Measurements from ENCODE around the gene CTDSPL. TPM values are rescaled to one million over a fixed set of nuclear protein-coding genes. Genes with fewer than 3 reads are reported as not detected.

The CTDSPL gene
- total RNA-seq, 1 experiment from 2014 or later, result 81.9 TPM

DNA sequence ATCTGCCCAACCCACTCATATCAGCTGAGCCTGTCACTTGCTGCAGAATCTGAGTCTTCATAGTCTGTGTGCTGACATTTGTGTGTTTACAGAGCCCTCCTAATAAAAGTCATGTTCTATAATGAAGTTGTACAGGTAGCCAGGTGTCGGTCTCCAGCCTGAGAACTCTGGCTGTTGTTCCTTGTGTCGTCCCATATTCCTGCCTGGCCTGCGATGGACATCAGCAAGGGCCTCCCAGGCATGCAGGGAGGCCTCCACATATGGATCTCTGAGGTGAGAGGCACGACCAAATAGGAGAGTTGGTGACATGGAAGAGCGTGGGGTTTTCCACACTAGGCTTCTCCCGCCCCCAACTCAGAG lies 131.8 kb downstream of the CTDSPL start:
- no peaks in the 10 kb centered on the region for H3K27me3 Mint-ChIP-seq (ENCODE audit: unreplicated experiment)
- no peaks in the 10 kb centered on the region for H3K9me3 Mint-ChIP-seq (ENCODE audit: low read depth, unreplicated experiment)
- intact Hi-C loops (cut with micrococcal nuclease; ENCODE audit: unreplicated experiment), result no loop called here
- CTCF ChIA-PET, result no interaction called here
- peak overlapping the region; percentile 87 for H3K4me3 Mint-ChIP-seq (ENCODE audit: low read depth, unreplicated experiment)
- TF ChIP-seq, protein P1, sequence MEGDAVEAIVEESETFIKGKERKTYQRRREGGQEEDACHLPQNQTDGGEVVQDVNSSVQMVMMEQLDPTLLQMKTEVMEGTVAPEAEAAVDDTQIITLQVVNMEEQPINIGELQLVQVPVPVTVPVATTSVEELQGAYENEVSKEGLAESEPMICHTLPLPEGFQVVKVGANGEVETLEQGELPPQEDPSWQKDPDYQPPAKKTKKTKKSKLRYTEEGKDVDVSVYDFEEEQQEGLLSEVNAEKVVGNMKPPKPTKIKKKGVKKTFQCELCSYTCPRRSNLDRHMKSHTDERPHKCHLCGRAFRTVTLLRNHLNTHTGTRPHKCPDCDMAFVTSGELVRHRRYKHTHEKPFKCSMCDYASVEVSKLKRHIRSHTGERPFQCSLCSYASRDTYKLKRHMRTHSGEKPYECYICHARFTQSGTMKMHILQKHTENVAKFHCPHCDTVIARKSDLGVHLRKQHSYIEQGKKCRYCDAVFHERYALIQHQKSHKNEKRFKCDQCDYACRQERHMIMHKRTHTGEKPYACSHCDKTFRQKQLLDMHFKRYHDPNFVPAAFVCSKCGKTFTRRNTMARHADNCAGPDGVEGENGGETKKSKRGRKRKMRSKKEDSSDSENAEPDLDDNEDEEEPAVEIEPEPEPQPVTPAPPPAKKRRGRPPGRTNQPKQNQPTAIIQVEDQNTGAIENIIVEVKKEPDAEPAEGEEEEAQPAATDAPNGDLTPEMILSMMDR (IDR thresholded peaks at IDR 0.05; ENCODE audit: unreplicated experiment), result no peak
- no peak for DNase-seq
- H3K36me3 Mint-ChIP-seq (ENCODE audit: insufficient read depth, unreplicated experiment), result peaks cover 58% of the 10 kb centered on the region
- BruUV-seq (replicated peaks), result no TSS peak
- H3K4me1 Mint-ChIP-seq (ENCODE audit: low read depth, unreplicated experiment), result peaks cover 71% of the 10 kb centered on the region
- H3K27ac Mint-ChIP-seq (ENCODE audit: unreplicated experiment), result peak overlapping the region; percentile 85

GRCh38 chr3:37993820-37994638 lies 132.3 kb downstream of the CTDSPL start:
- DNase-seq, result no peak
- intact Hi-C loops (cut with micrococcal nuclease; ENCODE audit: unreplicated experiment), result no loop called here
- Mint-ChIP-seq H3K27me3 (ENCODE audit: unreplicated experiment) (no peaks in the 10 kb centered on the region), H3K36me3 (ENCODE audit: insufficient read depth, unreplicated experiment) (peaks cover 59% of the 10 kb centered on the region), H3K9me3 (ENCODE audit: low read depth, unreplicated experiment) (no peaks in the 10 kb centered on the region), H3K27ac (ENCODE audit: unreplicated experiment) (peak overlapping the region; percentile 39), H3K4me1 (ENCODE audit: low read depth, unreplicated experiment) (peaks cover 66% of the 10 kb centered on the region), H3K4me3 (ENCODE audit: low read depth, unreplicated experiment) (no peak overlapping the region)
- BruUV-seq (replicated peaks), result no TSS peak
- TF ChIP-seq, protein P1 (IDR thresholded peaks at IDR 0.05; ENCODE audit: unreplicated experiment), result no peak
- CTCF ChIA-PET, result no interaction called here

DNA sequence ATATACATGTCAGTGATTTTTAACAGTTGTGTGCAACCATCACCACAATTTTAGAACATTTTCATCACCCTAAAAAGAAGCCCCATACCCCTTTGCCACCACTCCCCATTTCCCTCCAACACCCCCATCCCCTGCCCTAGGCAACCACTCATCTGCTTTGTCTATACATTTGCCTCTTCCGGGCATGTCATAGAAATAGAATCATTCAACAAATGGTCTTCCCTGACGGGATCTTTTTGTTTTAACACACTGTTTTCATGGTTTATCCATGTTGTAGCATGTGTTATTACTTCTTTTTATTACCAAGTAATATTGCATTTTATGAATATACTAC lies 132.9 kb downstream of the CTDSPL start:
- CTCF ChIA-PET, result no interaction called here
- Mint-ChIP-seq H3K36me3 (ENCODE audit: insufficient read depth, unreplicated experiment) (peaks cover 62% of the 10 kb centered on the region), H3K27ac (ENCODE audit: unreplicated experiment) (no peak overlapping the region), H3K9me3 (ENCODE audit: low read depth, unreplicated experiment) (no peaks in the 10 kb centered on the region), H3K4me1 (ENCODE audit: low read depth, unreplicated experiment) (peaks cover 60% of the 10 kb centered on the region), H3K4me3 (ENCODE audit: low read depth, unreplicated experiment) (no peak overlapping the region), H3K27me3 (ENCODE audit: unreplicated experiment) (no peaks in the 10 kb centered on the region)
- TF ChIP-seq, protein P1 (IDR thresholded peaks at IDR 0.05; ENCODE audit: unreplicated experiment), result no peak
- intact Hi-C loops (cut with micrococcal nuclease; ENCODE audit: unreplicated experiment), result no loop called here
- DNase-seq, result no peak
- no TSS peak for BruUV-seq (replicated peaks)

DNA sequence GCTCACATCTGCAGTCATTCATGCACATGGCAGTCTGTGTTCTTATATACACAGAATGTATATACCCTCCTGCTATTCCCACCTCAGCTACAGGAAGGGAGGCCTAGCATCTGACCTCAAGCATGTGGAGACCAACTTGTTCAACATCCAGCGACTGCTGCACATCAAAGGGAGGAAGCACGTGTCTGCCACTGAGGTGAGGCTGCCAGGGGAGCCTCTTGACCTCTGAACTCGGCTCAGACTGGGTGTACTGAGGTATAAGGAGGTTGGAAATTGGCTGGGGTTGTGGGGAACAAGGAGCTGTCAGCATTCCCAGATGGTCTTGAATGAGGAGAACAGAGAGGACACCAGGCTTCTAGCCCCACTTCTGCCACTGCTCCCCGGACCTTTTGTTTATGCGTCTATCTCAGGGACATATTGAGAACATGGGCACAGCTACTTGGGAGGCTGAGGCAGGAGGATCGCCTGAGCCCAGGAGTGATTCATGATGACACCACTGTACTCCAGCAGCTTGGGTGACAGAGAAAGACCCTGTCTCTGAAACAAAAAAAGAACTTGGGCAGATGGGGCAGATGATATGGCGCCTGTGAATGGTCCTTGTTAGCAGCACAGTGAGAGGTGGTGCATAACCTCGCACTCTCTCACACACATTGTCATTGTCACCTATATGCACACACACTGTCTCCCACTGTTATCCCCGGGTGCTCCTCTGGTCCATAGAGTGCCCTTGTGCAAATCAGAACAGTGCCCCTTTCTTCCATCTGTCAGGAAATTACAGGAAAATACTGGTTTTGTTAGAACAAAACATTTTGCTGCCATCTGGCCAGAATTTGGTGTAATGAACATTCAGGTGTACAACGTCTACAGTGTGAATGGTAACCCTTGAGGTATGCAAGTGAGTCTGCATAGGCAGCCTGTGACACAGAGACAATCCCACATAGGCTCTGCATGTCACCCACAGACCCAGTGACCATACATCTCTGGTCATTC lies 134.3 kb downstream of the CTDSPL start:
- DNase-seq, result no peak
- intact Hi-C loops (cut with micrococcal nuclease; ENCODE audit: unreplicated experiment), result no loop called here
- no TSS peak for BruUV-seq (replicated peaks)
- CTCF ChIA-PET, result interaction anchor here (0.6 to 3.2 kb wide), 10 partner anchors 9 to 169 kb away, joined by 3 to 50 read pairs (median 5); partner anchors contain the start of gene OXSR1
- H3K9me3 Mint-ChIP-seq (ENCODE audit: low read depth, unreplicated experiment), result no peaks in the 10 kb centered on the region
- H3K4me1 Mint-ChIP-seq (ENCODE audit: low read depth, unreplicated experiment), result peaks cover 47% of the 10 kb centered on the region
- peaks cover 51% of the 10 kb centered on the region for H3K36me3 Mint-ChIP-seq (ENCODE audit: insufficient read depth, unreplicated experiment)
- H3K27me3 Mint-ChIP-seq (ENCODE audit: unreplicated experiment), result no peaks in the 10 kb centered on the region
- H3K27ac Mint-ChIP-seq (ENCODE audit: unreplicated experiment), result peak overlapping the region; percentile 60
- TF ChIP-seq, protein P1 (IDR thresholded peaks at IDR 0.05; ENCODE audit: unreplicated experiment), result no peak
- no peak overlapping the region for H3K4me3 Mint-ChIP-seq (ENCODE audit: low read depth, unreplicated experiment)
